HG03558 (cell line): ENCODE results near the gene CEP152.
"Not testable (repeated sequence)": the region's sequence is repeated elsewhere in the genome, so short reads cannot be mapped to it uniquely, and the experiment has no call there.

ENCODE experiments used
- ATAC-seq: cut with Tn5 transposase; IDR thresholded peaks from one replicate; pipeline ENCODE4 v1.9.1; 2021; ENCODE audit warnings: moderate number of reproducible peaks; ENCODE audit not compliant: unreplicated experiment; ENCODE audit errors: extremely low read depth

CEP152 gene

GRCh38 chr15:48806151-48806550 is 4.7 kb downstream of the CEP152 start:
- ATAC-seq, result no peak

DNA sequence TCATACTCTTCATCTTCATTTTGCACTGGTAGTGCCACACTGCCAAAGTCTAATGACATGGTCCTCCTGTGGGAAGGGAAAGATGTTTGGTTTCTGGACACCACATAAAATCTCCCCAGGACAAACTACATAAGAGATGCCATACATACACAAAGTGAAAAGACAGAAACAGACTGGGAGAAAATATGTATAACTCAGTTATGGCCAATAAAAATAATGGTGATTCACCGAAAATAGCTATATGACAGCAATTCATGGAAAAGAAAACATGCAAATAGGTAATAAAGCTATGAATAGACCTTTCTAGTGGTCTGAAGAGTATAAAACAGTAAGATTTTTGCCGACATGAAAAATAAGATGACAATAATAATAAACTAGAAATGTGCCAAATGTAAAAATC is 5.3 kb downstream of the CEP152 start:
- no peak for ATAC-seq

DNA sequence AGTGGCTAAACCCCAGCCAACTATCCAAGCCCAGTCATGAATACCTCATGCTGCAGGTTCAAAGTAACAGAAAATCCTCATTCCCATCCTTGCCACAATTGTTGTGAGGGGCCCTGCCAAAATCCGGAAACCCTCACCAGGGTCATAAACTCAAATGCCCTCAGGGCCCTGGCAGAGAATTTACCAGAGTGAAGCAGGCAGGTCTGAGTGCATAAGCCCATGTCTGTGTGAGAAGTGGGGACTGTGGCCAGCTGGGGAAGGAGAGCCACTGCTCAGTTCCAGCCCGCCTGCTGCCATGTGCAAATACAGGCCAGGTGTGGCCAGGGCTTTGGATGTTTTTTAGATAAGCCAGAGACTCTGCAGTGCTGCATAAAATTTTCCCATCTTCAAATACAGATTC is 7.0 kb downstream of the CEP152 start:
- no peak for ATAC-seq

- no peak for ATAC-seq
Measured at GRCh38 chr15:48802867-48803266, 8.0 kb downstream of the CEP152 start.

DNA sequence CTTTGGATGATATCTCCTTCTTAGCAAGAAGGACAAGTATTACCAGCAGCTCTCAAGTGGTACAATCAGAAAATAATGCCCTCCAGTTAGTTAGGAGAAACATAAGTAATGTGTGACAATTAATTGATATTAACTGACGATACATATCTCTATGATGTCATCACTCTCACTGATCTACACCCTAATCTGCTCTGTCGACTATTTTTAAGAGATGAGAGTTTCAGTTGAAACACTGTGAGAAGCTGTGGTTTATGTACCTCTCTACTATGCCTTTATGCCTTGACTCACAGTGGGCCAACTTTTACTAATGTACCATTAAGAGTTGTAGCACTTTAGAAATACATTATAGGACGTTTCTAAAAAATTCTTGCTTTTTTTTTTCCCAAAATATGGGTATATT is 8.6 kb downstream of the CEP152 start:
- no peak for ATAC-seq

- ATAC-seq, result no peak
Measured at GRCh38 chr15:48800811-48801455, 9.9 kb downstream of the CEP152 start.

GRCh38 chr15:48800245-48800644 is 10.6 kb downstream of the CEP152 start:
- ATAC-seq, result no peak

- ATAC-seq, result no peak
Measured at GRCh38 chr15:48798319-48798718, 12.6 kb downstream of the CEP152 start.

DNA sequence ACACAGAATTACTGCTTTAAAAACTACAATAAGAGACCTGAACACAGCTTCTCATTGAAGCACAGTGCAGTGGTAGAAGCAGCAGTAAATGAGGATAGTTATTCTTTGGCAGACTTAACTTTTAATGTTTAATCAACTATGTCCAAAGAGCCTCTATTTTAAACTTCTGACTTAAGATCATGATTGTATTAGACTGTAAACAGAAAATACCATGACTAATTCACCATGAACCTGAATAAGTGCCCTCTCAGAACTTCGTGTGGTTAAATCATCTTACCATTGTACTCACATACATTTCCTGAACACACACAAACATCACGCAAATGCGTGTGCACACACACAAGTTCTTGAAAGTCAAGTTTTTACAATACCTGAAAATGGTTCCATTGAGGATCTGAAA is 13.9 kb downstream of the CEP152 start:
- peak; percentile 30 for ATAC-seq

GRCh38 chr15:48796521-48796920 is 14.3 kb downstream of the CEP152 start:
- ATAC-seq, result no peak

DNA sequence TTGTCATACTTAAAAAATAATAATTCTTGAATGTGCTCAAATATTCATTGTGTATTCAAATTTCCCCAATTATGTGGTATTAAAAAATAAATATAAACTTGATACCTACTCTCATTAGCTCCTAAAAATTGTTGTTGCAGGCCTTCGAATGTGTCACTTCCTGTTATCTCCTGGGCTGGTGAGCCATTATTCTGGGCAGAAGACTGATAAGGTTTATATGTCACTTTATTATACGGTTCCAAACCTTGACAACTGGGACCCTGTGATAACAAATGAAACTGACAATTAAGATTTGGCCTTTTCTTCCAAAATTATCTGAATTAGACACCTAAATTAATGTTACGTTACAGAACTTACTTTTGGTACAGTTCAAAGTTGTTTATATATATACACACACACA is 15.0 kb downstream of the CEP152 start:
- no peak for ATAC-seq

DNA sequence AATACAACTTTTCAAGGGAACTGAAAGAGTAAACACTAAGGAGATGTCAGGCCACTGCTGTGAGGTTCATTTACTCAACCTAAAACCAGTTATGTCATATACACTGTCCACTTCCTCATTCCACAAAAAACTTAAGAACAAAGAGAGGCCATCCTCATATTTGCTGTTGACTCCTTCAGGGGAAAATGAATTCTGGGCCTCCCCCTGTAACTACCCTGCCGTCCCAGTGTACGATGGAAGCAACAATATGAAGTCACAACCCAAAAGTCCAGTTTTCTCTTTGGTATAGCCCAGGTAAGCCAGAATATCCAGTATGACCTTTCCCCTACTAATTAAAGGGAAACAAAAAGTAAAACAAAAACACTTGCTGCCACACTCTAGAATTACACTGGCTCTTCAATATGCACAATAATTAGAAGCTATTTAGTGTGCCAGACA is 16.2 kb downstream of the CEP152 start:
- peak; percentile 69 for ATAC-seq

- ATAC-seq, result no peak
Measured at GRCh38 chr15:48792408-48792807, 18.5 kb downstream of the CEP152 start.

DNA sequence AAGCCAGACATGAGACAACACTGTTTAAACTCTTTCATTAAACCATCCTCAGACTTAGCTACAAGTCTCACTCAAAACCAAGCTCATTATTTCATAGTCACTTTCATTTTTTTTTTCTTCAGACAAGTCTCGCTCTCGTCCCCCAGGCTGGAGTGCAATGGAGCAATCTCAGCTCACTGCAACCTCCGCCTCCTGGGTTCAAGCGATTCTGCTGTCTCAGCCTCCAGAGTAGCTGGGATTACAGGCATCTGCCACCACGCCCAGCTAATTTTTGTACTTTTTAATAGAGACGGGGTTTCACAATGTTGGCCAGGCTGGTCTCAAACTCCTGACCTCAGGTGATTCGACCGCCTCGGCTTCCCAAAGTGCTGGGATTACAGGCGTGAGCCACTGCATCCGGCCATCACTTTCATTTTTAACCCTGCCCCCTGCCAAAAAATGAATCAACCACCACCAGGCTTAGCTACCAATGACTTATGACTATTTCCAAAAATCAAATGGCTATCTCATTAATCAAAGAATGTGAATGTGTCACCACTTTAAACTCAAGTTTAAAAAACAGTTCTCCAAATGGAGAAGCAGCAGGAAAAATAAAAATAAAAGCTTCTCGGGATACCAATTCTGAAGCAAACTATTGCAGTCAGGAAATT is 20.3 kb downstream of the CEP152 start:
- ATAC-seq, result not testable (repeated sequence)

GRCh38 chr15:48785712-48786111 is 25.2 kb downstream of the CEP152 start:
- ATAC-seq, result no peak

- no peak for ATAC-seq
Measured at GRCh38 chr15:48785195-48785594, 25.7 kb downstream of the CEP152 start.

- ATAC-seq, result no peak
Measured at GRCh38 chr15:48784756-48785155, 26.1 kb downstream of the CEP152 start.

GRCh38 chr15:48782911-48783310 is 28.0 kb downstream of the CEP152 start:
- ATAC-seq, result no peak

DNA sequence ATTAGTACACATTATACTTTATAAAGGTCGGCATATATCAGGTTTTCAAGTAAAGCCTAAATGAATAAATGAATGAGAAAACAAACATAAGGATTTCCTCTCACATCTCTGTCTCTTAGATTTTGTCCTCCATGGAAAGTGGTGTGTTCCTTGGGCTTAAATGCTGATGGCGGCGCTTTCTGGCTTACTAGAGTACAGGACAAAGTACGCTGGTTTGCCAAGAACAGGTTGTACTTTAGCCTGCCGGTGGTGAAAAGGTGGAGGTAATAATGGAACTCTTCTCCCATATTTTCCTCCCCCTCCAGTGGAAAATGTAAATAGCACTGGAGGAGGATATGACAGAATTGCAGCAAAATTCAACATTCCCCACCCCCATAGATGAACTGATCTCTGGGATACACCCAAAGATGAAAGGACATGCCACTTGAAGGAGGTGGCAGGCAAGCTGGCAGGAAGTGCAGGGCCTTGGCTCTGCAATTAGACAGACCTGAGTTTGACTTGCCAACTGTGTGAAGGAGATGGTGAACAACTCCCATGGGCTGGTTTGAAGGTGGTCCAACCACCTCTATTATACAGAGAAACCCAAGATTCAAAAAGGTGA is 29.3 kb downstream of the CEP152 start:
- ATAC-seq, result no peak

- no peak for ATAC-seq
Measured at GRCh38 chr15:48781017-48781416, 29.9 kb downstream of the CEP152 start.

GRCh38 chr15:48778331-48778730 is 32.5 kb downstream of the CEP152 start:
- no peak for ATAC-seq
